Measurements from ENCODE around the gene PLXNC1. TPM values are rescaled to one million over a fixed set of nuclear protein-coding genes. Genes with fewer than 3 reads are reported as not detected.

The PLXNC1 gene
- polyA plus RNA-seq, 1 experiment: 2.2 TPM

DNA sequence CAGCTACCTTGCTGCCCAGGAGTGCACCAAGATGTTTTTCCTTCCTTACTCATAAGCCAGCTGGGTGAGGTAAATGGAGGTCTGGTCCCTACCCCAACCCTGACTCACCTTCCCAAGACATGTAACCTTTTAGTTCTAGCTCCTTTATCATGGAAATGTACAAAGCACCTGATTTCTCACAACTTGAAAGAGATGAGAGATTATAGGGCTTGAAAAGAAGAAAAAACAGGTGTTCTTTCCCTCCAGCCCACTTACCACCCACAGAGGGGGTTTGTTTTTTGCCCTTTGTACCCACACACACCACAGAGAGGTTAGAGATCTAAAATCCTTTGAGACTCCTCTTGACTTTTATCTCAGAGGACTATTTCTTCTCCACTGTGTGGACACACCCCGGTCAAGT lies 21.1 kb downstream of the PLXNC1 start:
- no peak for DNase-seq (ENCODE audit: low read depth)
- Histone ChIP-seq H3K27me3 (ENCODE audit: control insufficient read depth, insufficient read depth, low read length) (peaks cover 8% of the 10 kb centered on the region; the same call in 1 of the 2 replicates), H3K4me3 (ENCODE audit: low read depth, low read length) (no peak overlapping the region), H3K36me3 (ENCODE audit: control insufficient read depth, insufficient read depth, low read length) (no peaks in the 10 kb centered on the region)
- TF ChIP-seq, protein P1, sequence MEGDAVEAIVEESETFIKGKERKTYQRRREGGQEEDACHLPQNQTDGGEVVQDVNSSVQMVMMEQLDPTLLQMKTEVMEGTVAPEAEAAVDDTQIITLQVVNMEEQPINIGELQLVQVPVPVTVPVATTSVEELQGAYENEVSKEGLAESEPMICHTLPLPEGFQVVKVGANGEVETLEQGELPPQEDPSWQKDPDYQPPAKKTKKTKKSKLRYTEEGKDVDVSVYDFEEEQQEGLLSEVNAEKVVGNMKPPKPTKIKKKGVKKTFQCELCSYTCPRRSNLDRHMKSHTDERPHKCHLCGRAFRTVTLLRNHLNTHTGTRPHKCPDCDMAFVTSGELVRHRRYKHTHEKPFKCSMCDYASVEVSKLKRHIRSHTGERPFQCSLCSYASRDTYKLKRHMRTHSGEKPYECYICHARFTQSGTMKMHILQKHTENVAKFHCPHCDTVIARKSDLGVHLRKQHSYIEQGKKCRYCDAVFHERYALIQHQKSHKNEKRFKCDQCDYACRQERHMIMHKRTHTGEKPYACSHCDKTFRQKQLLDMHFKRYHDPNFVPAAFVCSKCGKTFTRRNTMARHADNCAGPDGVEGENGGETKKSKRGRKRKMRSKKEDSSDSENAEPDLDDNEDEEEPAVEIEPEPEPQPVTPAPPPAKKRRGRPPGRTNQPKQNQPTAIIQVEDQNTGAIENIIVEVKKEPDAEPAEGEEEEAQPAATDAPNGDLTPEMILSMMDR (IDR thresholded peaks at IDR 0.05; ENCODE audit: insufficient read depth, low read depth, low read length): no peak
- POLR2A ChIA-PET: no interaction called here
- CTCF ChIA-PET: no interaction called here

DNA sequence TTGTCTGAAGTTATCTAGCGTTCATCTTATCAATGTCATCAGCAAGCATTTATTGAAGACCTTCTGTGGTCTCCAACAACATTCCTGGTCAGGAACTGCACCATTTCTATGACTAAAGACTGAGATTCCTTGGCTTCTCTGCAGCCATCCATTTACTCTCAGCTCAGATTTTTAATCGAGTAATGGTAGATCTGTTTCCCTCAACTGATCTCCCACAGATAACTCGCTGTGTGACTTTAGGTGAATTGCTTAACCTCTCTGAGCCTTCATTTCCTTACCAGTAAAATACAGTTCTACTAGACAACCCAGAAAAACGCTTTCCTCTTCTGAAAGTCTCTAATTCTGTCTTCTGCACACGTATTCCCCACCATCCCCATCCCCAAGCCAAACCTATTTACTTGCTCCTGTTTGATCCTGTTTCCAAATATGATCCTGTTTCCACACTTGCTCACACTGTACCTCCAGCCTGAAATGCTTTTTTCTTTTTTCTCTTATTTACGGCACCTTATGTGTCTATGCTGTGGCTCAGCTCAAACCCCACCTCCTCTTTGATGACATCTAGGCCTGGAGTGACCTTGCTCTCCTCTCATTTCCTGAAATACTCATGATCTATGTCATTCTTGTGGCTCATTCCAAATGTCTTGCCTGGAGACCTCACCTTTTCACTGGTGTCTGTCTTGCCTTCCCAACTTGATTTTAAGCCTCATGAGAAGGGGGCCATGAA lies 21.8 kb downstream of the PLXNC1 start:
- Histone ChIP-seq H3K4me3 (ENCODE audit: low read depth, low read length) (no peak overlapping the region), H3K36me3 (ENCODE audit: control insufficient read depth, insufficient read depth, low read length) (no peaks in the 10 kb centered on the region), H3K27me3 (ENCODE audit: control insufficient read depth, insufficient read depth, low read length) (peaks cover 8% of the 10 kb centered on the region; the same call in 1 of the 2 replicates)
- ChIA-PET POLR2A (no interaction called here), CTCF (no interaction called here)
- DNase-seq (ENCODE audit: low read depth): no peak
- TF ChIP-seq, protein P1 (IDR thresholded peaks at IDR 0.05; ENCODE audit: insufficient read depth, low read depth, low read length): no peak

DNA sequence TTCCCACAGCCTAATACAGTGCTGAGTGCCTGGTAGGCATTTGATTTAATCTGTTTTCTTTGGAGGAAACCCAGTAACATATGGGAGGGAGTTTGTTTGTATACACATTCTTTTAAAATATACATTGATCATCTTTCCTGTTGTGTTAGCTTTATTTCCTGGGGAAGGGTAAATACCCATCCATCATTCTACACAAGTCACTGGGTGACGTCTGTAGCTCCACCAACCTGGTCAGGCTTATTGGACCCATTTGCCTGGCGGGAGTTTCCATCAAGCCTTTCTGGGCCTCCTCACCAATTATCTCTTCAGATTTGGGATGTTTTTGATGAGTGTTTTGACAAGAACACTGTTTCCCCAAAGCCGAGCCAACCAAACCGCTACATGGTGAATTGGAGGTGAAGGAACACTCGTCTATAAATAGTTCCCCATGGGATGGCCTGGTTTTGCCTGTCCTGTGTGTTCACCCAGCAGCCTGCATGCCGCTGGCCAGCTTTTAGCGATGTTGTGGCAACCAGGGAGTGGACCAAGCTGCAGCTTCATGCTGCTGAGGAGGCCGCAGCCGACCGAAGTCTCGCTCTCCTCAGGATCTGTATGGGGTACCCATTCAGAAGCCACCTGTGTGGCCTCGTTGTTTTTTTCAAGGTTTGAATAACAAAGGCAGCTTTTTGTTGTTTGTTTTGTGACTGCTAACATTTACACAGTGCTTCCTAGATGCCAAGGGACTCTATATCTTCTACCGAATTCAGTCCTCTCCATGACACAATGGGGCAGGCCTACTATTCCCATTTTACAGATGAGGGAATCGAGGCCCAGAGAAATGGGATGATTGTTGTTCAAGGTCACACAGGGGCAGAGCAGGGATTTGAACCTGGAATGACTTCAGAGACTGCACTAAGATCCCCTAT lies 22.6 kb downstream of the PLXNC1 start:
- H3K27me3 ChIP-seq (ENCODE audit: control insufficient read depth, insufficient read depth, low read length): peaks cover 8% of the 10 kb centered on the region; the same call in 1 of the 2 replicates
- no peaks in the 10 kb centered on the region for H3K36me3 ChIP-seq (ENCODE audit: control insufficient read depth, insufficient read depth, low read length)
- TF ChIP-seq, protein P1 (IDR thresholded peaks at IDR 0.05; ENCODE audit: insufficient read depth, low read depth, low read length): no peak
- DNase-seq (ENCODE audit: low read depth): no peak
- no peak overlapping the region for H3K4me3 ChIP-seq (ENCODE audit: low read depth, low read length)
- CTCF ChIA-PET: no interaction called here
- POLR2A ChIA-PET: no interaction called here

DNA sequence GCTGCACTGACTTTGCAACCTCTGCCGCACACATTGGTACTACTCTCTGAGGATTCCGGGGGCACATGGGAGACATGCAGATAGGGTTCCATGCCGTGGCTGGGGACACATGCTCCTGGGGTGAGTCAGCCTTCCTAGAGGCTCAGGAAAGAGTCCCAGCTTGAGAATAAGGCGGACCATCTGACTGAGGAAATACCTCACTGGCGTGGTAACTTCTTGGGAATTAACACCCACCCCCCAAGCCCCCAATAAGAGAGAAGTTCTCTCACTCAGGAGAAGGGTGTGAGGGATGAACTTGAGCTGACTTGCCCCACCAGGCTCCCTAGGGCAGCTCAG lies 23.2 kb downstream of the PLXNC1 start:
- no peak for DNase-seq (ENCODE audit: low read depth)
- ChIA-PET POLR2A (no interaction called here), CTCF (interaction anchor here (0.7 kb wide), 1 partner anchor 21 kb away, joined by 3 read pairs; no protein-coding TSS in a partner anchor)

More for the DNA sequence above, 23.2 kb downstream of the PLXNC1 start:
- H3K4me3 ChIP-seq (ENCODE audit: low read depth, low read length): no peak overlapping the region
- H3K27me3 ChIP-seq (ENCODE audit: control insufficient read depth, insufficient read depth, low read length): peaks cover 8% of the 10 kb centered on the region; the same call in 1 of the 2 replicates
- TF ChIP-seq, protein P1 (IDR thresholded peaks at IDR 0.05; ENCODE audit: insufficient read depth, low read depth, low read length): no peak
- H3K36me3 ChIP-seq (ENCODE audit: control insufficient read depth, insufficient read depth, low read length): no peaks in the 10 kb centered on the region

Data from BJ (cell line).